Bronchial epithelial cell (primary cell): Measurements from ENCODE around the gene PARP6. TPM values are rescaled to one million over a fixed set of nuclear protein-coding genes. Genes with fewer than 3 reads are reported as not detected.
A peak's percentile ranks its signal among the peaks of the same experiment; 100 is the strongest.

ENCODE experiments used
- DNase-seq: peaks from one replicate; pipeline ENCODE4 v3.0.0-alpha.2; 2010; ENCODE audit warnings: low read depth
- FAIRE-seq: peaks from 2 replicates; lab custom pipeline; 2011; peaks lifted over from hg19 to GRCh38; lab: Jason Lieb, UNC
- H3K27me3 ChIP-seq: 2 replicates; pipeline ENCODE4 v1.5.1; 2011; ENCODE audit warnings: low read length; ENCODE audit not compliant: control insufficient read depth, insufficient read depth
- H3K36me3 ChIP-seq: 2 replicates; pipeline ENCODE4 v1.5.1; 2011; ENCODE audit warnings: low read length; ENCODE audit not compliant: control insufficient read depth, insufficient read depth
- H3K4me3 ChIP-seq: 2 replicates; pipeline ENCODE4 v1.5.1; 2011; ENCODE audit warnings: mild to moderate bottlenecking, low read depth, low read length, control low read depth
- total RNA-seq: library from RNA; depleted of rRNA; stranded (reverse); fragments of >200 nt; gene quantifications from 2 replicates; pipeline ENCODE4 v1.2.1, GENCODE V29; 2014
- TF ChIP-seq, protein P1 (sequence below): IDR thresholded peaks from 2 replicates; pipeline ENCODE4 v1.5.1; 2011; ENCODE audit warnings: mild to moderate bottlenecking, moderate library complexity, low read length, control low read depth, inconsistent platforms; ENCODE audit not compliant: insufficient read depth, severe bottlenecking

Gene PARP6
- total RNA-seq, 1 donor from 2014 or later = 17.6 TPM

DNA sequence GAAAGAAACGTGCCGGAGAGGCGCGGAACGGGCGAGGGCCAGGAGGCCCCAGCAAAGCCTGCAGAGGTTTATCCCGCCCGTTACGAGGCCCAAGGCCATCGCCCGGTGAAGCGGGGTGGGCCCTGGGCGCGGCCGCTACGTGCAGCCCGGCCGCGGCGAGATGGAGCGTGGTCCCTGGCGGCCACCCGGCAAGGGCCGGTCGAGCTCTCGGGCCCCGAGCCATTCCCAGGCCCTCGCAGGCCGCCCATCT is 42.5 kb downstream of the PARP6 start:
- Histone ChIP-seq H3K27me3 (no peaks in the 10 kb centered on the region), H3K4me3 (peak overlapping the region; percentile 92), H3K36me3 (peaks cover 7% of the 10 kb centered on the region)
- FAIRE-seq (no peak), DNase-seq (no peak)
- TF ChIP-seq, protein P1, sequence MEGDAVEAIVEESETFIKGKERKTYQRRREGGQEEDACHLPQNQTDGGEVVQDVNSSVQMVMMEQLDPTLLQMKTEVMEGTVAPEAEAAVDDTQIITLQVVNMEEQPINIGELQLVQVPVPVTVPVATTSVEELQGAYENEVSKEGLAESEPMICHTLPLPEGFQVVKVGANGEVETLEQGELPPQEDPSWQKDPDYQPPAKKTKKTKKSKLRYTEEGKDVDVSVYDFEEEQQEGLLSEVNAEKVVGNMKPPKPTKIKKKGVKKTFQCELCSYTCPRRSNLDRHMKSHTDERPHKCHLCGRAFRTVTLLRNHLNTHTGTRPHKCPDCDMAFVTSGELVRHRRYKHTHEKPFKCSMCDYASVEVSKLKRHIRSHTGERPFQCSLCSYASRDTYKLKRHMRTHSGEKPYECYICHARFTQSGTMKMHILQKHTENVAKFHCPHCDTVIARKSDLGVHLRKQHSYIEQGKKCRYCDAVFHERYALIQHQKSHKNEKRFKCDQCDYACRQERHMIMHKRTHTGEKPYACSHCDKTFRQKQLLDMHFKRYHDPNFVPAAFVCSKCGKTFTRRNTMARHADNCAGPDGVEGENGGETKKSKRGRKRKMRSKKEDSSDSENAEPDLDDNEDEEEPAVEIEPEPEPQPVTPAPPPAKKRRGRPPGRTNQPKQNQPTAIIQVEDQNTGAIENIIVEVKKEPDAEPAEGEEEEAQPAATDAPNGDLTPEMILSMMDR = no peak

- DNase-seq = peak; percentile 46
- TF ChIP-seq, protein P1 = no peak
These were observed 43.0 kb downstream of the PARP6 start for GRCh38 chr15:72229076-72229946.

GRCh38 chr15:72227720-72228119 is 44.6 kb downstream of the PARP6 start:
- no peaks in the 10 kb centered on the region for H3K27me3 ChIP-seq
- H3K36me3 ChIP-seq = peaks cover 8% of the 10 kb centered on the region
- FAIRE-seq = no peak
- peak; percentile 18 for DNase-seq
- TF ChIP-seq, protein P1 = no peak
- H3K4me3 ChIP-seq = peak overlapping the region; percentile 92

More at GRCh38 chr15:72229076-72229946, 43.0 kb downstream of the PARP6 start:
- H3K27me3 ChIP-seq = no peaks in the 10 kb centered on the region
- FAIRE-seq = no peak
- peak overlapping the region; percentile 92 for H3K4me3 ChIP-seq
- H3K36me3 ChIP-seq = peaks cover 7% of the 10 kb centered on the region

DNA sequence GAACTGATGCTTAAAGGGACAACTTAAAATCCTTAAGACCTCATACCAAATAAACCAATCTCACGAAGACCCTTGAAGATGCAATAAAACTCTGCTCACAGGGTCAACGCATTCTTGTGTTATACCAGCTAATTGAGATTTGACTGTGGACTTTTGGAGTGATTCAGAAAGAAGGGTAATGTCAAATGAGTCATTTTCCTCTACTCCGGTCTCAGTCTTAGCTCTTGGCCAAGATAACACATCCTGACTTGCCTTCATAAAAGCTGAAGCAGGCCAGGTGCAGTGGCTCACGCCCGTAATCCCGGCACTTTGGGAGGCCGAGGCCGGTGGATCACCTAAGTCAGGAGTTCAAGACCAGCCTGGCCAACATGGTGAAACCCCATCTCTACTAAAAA is 45.2 kb downstream of the PARP6 start:
- TF ChIP-seq, protein P1 = no peak
- Histone ChIP-seq H3K36me3 (peaks cover 8% of the 10 kb centered on the region), H3K27me3 (no peaks in the 10 kb centered on the region), H3K4me3 (no peak overlapping the region)
- FAIRE-seq (no peak), DNase-seq (peak; percentile 97)

- peaks cover 22% of the 10 kb centered on the region for H3K36me3 ChIP-seq
- H3K4me3 ChIP-seq = no peak overlapping the region
- FAIRE-seq (no peak), DNase-seq (no peak)
- H3K27me3 ChIP-seq = no peaks in the 10 kb centered on the region
- TF ChIP-seq, protein P1 = no peak
These were observed 49.1 kb downstream of the PARP6 start for GRCh38 chr15:72223278-72223677.
